Omental fat pad (tissue), 4 donors: ENCODE results near the gene DOK7. TPM values are rescaled to one million over a fixed set of nuclear protein-coding genes. Genes with fewer than 3 reads are reported as not detected.

Experiments used
- ATAC-seq: fragments of 150-250 bp; one replicate; pipeline ENCODE4 v1.9.1; 2016; ENCODE audit warnings: mild to moderate bottlenecking, moderate library complexity; ENCODE audit not compliant: low FRiP score
- DNase-seq: peaks from one replicate; pipeline ENCODE4 v3.0.0-alpha.2; 2019; ENCODE audit warnings: low spot score
- CTCF ChIP-seq, 3 donors: fragments of 450-650 bp; IDR thresholded peaks; one replicate each; pipeline ENCODE4 v1.5.1; 2016 to 2017; ENCODE audit warnings: antibody characterized with exemption in 3 of 3, mild to moderate bottlenecking in 3 of 3, moderate library complexity in 2 of 3
- total RNA-seq, 4 donors: library from RNA; depleted of rRNA; stranded (reverse); fragments of >200 nt; gene quantifications; one replicate each; pipeline ENCODE4 v1.1.0, GENCODE V29; 2016

The DOK7 gene
- total RNA-seq, 4 donors from 2014 or later = not detected

- no peak for ATAC-seq
- no peak for TF ChIP-seq CTCF (IDR thresholded peaks at IDR 0.05)
- DNase-seq = no peak
Measured at GRCh38 chr4:3469386-3470243, 6.5 kb downstream of the DOK7 start.

- no peak for TF ChIP-seq CTCF (IDR thresholded peaks at IDR 0.05)
- ATAC-seq (no peak), DNase-seq (no peak)
Measured at GRCh38 chr4:3470244-3471097, 7.4 kb downstream of the DOK7 start.

- ATAC-seq (no peak), DNase-seq (no peak)
- no peak for TF ChIP-seq CTCF (IDR thresholded peaks at IDR 0.05)
Measured at GRCh38 chr4:3471098-3471760, 8.1 kb downstream of the DOK7 start.

- DNase-seq (no peak), ATAC-seq (no peak)
- no peak for TF ChIP-seq CTCF (IDR thresholded peaks at IDR 0.05)
Measured at GRCh38 chr4:3471886-3472285, 8.8 kb downstream of the DOK7 start.

- no peak for DNase-seq
- TF ChIP-seq CTCF (IDR thresholded peaks at IDR 0.05) = no peak
- no peak for ATAC-seq
Measured at GRCh38 chr4:3472411-3473141, 9.5 kb downstream of the DOK7 start.

GRCh38 chr4:3473181-3473950 is 10.3 kb downstream of the DOK7 start:
- DNase-seq = no peak
- no peak for TF ChIP-seq CTCF (IDR thresholded peaks at IDR 0.05)
- no peak for ATAC-seq
